Cerebellar nuclear complex (tissue), 1 donor: Measurements from ENCODE around the gene SORBS1.

ENCODE experiments used
- DNase-seq, 2 experiments: peaks; one replicate each; lab custom pipeline; 2025; lab: John Stamatoyannopoulos, UW

Gene SORBS1

GRCh38 chr10:95408983-95409873 lies 151.9 kb downstream of the SORBS1 start:
- peak in 1 of 2 experiments; percentile 38 for DNase-seq

- DNase-seq, result no peak
Measured at GRCh38 chr10:95408148-95408960, 152.8 kb downstream of the SORBS1 start.

- DNase-seq, result no peak
Measured at GRCh38 chr10:95407546-95407945, 153.6 kb downstream of the SORBS1 start.

GRCh38 chr10:95406651-95407280 lies 154.4 kb downstream of the SORBS1 start:
- DNase-seq, result peak; percentile 48 to 71

- DNase-seq, result no peak
Measured at GRCh38 chr10:95405655-95406054, 155.5 kb downstream of the SORBS1 start.

GRCh38 chr10:95404864-95405263 lies 156.3 kb downstream of the SORBS1 start:
- DNase-seq, result no peak

GRCh38 chr10:95404462-95404858 lies 156.7 kb downstream of the SORBS1 start:
- no peak for DNase-seq

- no peak for DNase-seq
Measured at GRCh38 chr10:95403700-95404461, 157.3 kb downstream of the SORBS1 start.

GRCh38 chr10:95401704-95402469 lies 159.3 kb downstream of the SORBS1 start:
- DNase-seq, result no peak

GRCh38 chr10:95400787-95401186 lies 160.4 kb downstream of the SORBS1 start:
- no peak for DNase-seq

GRCh38 chr10:95399183-95399582 lies 162.0 kb downstream of the SORBS1 start:
- no peak for DNase-seq

- DNase-seq, result no peak
Measured at GRCh38 chr10:95397747-95398146, 163.4 kb downstream of the SORBS1 start.

GRCh38 chr10:95395947-95396449 lies 165.2 kb downstream of the SORBS1 start:
- DNase-seq, result peak; percentile 61 to 79

- DNase-seq, result no peak
Measured at GRCh38 chr10:95394161-95394880, 166.8 kb downstream of the SORBS1 start.

- DNase-seq, result no peak
Measured at GRCh38 chr10:95392681-95393164, 168.4 kb downstream of the SORBS1 start.

- DNase-seq, result no peak
Measured at GRCh38 chr10:95392217-95392584, 169.0 kb downstream of the SORBS1 start.

GRCh38 chr10:95391581-95392216 lies 169.5 kb downstream of the SORBS1 start:
- no peak for DNase-seq

GRCh38 chr10:95391164-95391563 lies 170.0 kb downstream of the SORBS1 start:
- DNase-seq, result no peak

GRCh38 chr10:95389982-95390381 lies 171.2 kb downstream of the SORBS1 start:
- DNase-seq, result no peak
